OCI-LY3 (cell line): ENCODE measurements around the gene TMEM98.

Experiments used
- EZH2phosphoT487 ChIP-seq: fragments of 200-600 bp; shearing (Covaris generic); IDR thresholded peaks from 2 replicates; pipeline ENCODE4 v1.6.1; 2018; ENCODE audit warnings: antibody characterized with exemption, mixed run types, low read depth
- TF ChIP-seq, protein P1 (sequence below): fragments of 200-600, 300-600 bp; sonication (generic); IDR thresholded peaks from 2 replicates; pipeline ENCODE4 v1.5.1; 2014; ENCODE audit warnings: antibody characterized with exemption, low read length, low read depth

DNA sequence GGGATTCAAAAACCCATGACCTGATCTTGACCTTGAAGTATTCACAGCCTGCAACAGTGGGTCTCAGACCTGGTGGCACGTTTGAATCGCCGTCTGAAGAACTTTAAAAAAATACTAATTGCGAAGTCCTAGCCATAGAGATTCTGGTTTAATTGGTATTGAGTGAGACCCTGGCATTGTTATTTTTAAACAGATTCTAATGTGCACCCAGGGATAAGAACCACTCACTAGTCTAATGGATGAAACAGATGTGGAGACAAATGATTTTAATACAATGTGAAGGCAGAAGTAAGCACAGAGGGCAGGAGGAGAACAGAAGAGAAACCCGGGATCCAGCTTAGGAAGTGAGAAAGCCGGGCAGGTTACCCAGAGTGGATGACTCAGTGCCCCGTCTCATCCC, 21.2 kb downstream of the TMEM98 start:
- TF ChIP-seq, protein P1, sequence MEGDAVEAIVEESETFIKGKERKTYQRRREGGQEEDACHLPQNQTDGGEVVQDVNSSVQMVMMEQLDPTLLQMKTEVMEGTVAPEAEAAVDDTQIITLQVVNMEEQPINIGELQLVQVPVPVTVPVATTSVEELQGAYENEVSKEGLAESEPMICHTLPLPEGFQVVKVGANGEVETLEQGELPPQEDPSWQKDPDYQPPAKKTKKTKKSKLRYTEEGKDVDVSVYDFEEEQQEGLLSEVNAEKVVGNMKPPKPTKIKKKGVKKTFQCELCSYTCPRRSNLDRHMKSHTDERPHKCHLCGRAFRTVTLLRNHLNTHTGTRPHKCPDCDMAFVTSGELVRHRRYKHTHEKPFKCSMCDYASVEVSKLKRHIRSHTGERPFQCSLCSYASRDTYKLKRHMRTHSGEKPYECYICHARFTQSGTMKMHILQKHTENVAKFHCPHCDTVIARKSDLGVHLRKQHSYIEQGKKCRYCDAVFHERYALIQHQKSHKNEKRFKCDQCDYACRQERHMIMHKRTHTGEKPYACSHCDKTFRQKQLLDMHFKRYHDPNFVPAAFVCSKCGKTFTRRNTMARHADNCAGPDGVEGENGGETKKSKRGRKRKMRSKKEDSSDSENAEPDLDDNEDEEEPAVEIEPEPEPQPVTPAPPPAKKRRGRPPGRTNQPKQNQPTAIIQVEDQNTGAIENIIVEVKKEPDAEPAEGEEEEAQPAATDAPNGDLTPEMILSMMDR: no peak
- TF ChIP-seq EZH2phosphoT487: no peak
